NCI-H526 treated with DMSO at 0.1 percent for 48 hours (cell line): ENCODE measurements around the gene EPB42.
"Not testable (repeated sequence)": the region's sequence is repeated elsewhere in the genome, so short reads cannot be mapped to it uniquely, and the experiment has no call there.

Experiments
- DNase-seq: peaks from one replicate; lab custom pipeline; 2025; lab: John Stamatoyannopoulos, UW

Gene EPB42

DNA sequence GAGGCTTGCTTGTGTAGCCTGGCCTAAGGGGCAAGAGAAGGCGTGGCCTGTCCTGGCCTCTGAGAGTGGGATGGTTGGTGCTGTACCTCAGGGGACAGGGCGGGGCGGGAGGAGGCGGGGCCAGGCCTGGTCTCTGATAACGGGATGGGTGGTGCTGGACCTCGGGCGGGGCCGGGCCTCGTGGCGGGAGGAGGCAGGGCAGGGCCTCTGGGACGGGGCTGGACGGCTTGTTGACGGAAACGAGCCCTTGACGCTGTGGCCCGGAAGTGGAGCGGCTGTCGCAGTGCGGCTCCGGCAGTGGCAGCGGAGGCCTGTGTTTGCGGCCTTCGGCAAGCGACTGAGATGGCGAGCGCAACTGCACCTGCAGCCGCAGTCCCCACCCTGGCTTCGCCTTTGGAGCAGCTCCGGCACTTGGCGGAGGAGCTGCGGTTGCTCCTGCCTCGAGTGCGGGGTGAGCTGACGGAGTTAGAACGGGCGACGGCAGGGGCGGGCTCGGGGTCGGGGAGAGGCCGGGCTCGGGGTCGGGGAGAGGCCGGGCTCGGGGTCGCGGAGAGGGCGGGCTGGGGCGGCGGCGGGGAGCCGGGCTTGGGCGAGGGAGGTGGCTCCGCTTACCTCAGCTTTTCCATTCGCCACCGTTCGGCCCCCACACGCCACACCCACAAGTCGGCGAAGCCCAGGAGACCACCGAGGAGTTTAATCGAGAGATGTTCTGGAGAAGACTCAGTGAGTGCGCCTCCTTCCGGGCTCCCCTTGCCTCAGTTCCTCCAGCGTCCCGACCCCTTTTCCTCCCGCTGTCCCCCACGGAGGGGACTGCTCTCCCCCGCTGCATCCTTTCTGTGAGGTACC lies 35.4 kb downstream of the EPB42 start, which contains the start of gene CCNDBP1:
TSS of gene CCNDBP1 (plus strand) at position 247 of the 846 bp plus-strand sequence. CDS start at position 343, 96 bp downstream.
- peak; percentile 84 for DNase-seq

DNA sequence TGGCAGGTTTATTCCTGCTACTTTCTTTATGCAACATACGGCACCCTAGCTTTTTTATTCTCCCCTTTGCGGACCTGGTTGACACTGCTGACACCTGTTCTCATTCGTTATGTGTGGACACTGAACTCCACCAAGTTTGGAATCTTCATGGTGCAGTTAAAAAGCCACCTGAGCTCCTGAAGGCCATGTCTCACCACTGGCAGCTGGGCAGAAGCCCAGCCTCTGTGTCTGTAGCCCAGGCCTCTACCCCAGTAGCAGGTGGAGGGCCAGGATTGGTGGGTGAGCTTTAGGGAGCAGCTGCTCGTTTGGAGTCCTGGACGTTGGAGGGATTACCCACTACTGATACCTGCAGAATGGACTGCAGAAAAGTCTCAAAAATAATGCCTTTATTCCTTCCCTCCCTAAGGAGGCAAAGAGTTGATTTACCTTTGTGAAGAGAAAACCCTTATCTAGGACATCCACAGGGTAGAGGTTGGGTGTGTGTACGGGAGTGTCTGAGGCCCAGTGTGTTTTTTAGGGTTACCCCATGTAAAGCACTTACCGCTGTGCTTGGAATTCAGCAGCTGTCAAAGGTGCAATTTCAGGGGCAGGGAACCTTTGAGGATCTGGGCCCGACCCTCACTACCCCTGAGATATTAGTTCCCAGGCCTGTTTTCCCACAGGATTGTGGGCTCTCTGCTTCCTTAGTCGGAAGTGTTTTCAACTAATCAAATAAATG lies 36.3 kb downstream of the EPB42 start:
- DNase-seq = no peak

DNA sequence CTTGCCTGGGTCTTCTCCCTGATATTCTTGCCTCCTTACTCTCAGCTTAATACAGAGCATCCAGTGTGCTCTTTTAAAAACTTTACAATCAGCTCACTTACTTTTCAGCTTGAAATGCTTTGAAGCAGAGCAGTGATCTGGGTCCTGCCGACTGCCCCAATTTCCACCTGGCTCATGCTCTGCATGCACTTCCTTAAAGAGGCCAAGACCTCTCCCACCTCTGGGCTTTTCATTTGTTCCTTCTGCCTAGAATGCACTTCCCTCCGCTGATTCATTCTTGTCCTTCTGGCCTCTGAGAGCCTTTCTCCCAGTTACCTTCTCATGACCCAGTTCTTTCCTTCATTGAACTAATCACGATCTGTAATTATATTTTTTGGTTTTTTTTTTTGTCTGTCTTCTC lies 37.5 kb downstream of the EPB42 start:
- no peak for DNase-seq

DNA sequence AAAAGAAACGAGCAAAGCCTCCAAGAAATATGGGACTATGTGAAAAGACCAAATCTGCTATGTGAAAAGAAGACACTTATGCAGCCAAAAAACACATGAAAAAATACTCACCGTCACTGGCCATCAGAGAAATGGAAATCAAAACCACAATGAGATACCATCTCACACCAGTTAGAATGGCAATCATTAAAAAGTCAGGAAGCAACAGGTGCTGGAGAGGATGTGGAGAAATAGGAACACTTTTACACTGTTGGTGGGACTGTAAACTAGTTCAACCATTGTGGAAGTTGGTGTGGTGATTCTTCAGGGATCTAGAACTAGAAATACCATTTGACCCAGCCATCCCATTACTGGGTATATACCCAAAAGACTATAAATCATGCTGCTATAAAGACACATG lies 43.7 kb downstream of the EPB42 start:
- not testable (repeated sequence) for DNase-seq

DNA sequence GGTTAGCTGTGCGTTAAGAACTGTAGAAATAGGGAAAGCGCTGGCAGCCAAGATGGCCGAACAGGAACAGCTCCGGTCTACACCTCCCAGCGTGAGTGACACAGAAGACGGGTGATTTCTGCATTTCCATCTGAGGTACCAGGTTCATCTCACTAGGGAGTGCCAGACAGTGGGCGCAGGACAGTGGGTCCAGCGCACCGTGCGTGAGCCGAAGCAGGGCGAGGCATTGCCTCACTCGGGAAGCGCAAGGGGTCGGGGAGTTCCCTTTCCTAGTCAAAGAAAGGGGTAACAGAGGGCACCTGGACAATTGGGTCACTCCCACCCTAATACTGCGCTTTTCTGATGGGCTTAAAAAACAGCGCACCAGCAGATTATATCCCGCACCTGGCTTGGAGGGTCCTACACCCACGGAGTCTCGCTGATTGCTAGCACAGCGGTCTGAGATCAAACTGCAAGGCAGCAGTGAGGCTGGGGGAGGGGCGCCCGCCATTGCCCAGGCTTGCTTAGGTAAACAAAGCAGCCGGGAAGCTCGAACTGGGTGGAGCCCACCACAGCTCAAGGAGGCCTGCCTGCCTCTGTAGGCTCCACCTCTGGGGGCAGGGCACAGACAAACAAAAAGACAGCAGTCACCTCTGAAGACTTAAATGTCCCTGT lies 45.0 kb downstream of the EPB42 start:
- DNase-seq = not testable (repeated sequence)

DNA sequence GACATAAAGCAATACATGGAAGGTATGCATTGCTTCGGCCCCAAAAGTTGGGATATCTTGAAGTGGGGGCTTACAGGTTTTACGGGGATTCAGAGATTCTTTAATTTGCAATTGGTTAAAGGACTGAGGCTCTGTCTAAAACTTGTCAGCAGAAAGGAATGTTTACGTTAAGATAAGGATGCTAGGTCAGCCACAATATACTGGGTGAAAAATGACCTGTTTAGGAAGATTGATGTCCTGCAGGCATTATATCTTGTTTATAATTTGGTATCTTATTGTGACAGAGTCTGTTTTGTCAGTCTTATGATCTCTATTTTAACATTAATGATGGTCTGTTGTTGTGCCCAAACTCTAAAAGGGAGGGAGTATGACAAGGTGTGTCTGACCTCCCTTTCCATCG lies 50.9 kb downstream of the EPB42 start:
- no peak for DNase-seq

DNA sequence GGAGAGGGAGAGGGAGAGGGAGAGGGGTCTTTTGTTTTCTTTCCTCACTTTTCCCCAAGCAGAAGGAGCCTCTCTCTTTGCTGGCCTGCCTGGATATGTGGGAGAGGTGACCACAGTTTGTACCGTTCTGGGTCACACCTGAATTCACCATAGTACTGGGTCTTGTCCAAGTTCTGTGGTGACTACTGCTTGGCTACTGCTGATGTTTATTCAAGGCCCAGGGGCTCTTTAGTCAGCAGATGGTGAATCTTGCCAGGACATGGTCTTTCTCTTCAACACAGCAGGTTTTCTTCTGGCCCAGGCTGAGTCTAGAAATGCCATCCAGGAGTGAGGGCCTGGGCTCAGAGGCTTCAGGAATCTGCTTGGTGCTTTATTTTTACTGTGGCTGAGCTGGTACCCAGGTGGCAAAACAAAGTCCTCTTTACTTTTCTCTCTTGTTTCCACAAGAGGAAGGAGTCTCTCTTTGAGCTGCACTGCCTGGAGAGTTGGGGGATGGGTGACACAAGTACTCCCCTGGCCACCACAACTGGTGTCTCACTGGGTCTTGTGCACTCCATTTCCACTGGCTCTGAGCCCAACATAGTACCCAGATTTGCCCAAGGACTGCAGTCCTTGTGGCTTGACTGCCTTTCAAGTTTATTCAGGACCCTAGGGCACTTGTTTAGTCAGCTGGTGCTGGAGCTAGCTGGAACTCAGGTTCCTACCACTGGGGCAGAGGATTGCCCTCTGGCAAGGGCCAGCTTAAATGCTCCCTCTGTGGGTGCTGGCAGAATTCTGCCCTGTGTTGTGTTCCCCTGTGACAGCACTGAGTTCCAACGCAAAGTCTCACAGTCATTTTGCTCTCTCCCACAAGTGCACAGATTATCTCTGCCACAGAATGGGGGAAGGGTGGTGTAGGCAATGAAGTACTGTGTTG lies 52.4 kb downstream of the EPB42 start:
- DNase-seq = no peak

DNA sequence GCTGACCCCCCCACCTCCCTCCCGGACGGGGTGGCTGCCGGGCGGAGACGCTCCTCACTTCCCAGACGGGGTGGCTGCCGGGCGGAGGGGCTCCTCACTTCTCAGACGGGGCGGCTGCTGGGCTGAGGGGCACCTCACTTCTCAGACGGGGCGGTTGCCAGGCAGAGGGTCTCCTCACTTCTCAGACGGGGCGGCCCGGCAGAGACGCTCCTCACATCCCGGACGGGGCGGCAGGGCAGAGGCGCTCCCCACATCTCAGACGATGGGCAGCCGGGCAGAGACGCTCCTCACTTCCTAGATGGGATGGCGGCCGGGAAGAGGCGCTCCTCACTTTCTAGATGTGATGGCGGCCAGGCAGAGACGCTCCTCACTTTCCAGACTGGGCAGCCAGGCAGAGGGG lies 53.6 kb downstream of the EPB42 start:
- not testable (repeated sequence) for DNase-seq

DNA sequence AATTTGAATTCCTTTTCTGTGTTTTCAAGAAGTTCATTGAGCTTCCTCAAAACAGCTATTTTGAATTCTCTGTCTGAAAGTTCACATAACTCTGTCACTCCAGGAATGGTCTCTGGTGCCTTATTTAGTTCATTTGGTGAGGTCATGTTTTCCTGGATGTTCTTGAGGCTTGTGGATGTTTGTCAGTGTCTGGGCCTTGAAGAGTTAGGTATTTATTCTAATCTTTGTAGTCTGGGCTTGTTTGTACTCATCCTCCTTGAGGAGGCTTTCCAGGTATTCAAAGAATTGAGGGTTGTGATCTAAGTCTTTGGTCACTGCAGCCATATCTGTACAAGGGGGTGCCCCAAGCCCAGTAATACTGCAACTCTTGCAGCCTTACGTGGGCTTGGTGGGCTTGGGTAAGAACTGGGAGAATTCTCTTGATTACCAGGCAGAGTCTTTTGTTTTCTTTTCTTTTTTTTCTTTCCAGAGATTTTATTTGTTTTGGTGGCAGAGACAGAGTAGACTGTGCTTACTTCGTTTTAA lies 55.0 kb downstream of the EPB42 start:
- no peak for DNase-seq

DNA sequence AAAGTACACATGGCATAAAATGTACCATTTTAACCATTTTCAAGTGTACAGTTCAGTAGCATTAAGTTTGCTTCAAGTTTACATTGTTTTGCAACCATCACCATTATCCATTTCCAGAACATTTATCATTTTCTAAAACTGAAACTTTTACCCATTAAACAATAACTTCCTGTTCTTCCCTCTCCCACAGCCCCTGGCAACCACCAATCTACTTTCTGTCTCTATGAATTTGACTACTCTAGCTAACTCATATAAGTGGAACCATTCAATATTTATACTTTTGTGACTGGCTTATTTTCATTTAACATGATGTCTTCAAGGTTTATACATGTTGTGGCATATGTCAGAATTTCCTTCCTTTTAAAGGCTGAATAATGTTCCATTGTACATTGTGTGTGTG lies 67.5 kb downstream of the EPB42 start:
- no peak for DNase-seq

DNA sequence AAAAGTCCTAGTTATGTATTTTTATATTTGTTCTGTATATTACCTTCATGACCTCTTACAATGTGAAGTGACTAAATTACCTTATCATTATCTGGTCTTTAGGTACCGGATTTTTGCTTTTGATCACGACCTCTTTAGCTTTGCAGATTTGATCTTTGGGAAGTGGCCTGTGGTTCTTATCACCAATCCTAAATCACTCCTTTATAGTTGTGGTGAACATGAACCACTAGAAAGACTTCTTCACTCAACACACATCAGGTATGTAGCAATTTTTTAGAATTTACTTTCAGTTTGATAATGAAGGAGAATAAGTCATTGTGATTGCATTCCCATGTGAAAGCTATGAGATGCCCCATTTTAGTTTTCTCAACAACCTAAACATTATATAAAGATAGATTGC lies 69.1 kb downstream of the EPB42 start:
- DNase-seq = no peak

DNA sequence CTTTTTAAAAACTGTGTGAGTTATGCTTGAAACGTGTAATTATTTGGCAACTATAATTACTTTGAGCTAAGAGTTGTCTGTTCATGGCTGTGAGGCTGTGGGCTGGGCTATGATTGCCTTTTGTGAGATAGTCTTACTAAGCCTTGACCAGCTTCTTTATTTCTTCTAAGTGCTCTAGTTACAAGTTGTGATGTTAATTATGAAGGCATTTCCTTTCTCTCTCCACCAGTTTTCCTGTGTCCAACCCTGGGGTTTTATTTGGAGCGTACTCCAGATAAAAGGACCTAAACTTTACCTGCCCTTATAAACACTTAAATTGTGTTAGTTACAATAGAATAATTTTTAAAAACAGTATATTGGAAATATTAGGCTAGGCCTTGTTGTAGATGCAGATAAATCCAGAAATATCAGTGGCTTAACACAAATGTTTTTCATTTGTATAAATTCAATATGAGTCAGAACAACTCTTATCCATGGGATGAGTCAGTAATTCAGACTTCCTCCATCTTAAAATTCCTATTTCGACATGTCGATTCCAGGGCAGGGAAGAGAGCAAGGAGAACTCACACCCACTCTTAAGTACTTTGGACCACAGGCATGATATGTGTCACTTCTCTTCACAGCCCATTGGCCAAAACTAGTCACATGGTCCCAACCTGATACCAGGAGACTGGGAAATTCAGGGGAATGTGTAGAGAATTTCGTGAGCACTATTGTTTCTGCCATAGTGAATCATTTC lies 70.5 kb downstream of the EPB42 start:
- DNase-seq = no peak
